Left forelimb (tissue), 1 donor: Measurements from ENCODE around the gene JMJD4.

Source experiments
- DNase-seq: peaks from one replicate; pipeline ENCODE4 v3.0.0-alpha.2; 2018; ENCODE audit warnings: low spot score

The JMJD4 gene

DNA sequence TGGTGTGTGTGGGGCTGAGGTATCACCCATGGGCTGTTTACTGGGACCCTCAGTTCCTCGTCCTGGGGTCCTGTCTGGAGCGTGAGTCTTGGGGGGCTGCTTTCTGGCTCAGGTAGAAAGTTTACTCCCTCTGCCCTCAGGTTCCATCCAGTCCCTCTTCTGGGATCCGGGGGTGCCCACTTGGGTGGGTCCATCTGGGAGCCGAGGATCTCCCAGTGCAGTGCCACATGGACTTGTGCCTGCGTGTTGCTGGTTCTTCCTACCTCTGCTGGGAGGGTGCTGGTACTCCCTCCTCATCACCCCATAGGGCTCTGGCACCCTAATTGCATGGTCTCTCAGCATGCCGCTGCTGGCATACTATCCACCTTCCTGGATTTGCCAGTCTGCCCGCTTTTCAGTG is 14.1 kb upstream of the JMJD4 start:
- DNase-seq: no peak

DNA sequence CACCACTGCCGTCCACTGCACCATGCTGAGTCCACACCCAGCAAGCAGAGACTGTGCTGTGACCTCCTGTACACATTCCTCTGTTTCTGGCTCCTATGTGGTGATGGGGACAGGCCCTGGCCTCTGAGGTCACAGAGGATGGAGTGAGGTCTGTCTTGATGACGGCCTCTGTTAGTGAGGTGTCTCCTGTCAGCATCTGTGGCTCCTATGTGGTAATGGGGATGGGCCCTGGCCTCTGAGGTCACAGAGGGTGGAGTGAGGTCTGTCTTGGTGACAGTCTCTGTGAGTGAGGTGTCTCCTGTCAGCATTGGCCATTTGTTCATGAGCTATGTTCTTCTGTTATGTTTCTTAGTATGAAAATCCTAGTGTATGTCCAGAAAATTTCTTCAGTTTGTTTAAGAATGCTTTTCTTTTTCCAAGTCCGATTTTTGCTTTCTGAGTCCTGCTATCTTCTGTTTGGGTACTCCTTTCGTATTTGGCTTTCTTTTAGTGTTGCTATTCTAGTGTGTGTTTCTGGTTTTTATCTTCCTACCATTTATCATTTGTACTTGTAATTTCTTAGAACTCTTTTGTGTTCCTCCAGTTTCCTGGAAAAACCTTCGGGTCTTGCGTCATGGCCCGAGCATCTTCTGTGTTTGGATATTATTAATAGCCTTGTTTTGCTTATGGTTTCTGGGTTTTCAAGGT is 13.5 kb upstream of the JMJD4 start:
- no peak for DNase-seq

DNA sequence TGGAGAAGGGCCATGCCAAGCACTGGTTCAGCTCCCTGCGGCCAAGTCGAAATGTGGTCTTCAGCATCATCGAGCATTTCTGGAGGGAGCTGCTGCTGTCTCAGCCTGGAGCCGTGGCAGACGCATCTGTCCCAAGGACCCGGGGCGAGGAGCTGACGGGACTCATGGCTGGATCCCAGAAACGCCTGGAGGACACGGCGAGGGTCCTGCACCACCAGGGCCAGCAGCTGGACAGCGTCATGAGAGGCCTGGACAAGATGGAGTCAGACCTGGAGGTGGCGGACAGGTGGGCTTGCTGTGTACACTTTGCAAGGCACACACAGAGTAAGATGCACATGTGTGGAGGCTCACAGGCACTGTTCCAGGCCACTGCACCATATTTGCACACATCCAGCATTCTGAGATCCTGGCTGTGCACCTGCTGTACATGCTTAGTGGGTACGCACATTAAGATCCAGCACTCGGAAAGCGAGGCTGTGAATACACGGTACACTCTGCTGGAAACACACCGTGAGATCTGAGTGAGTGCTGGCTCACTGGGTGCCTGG is 12.9 kb upstream of the JMJD4 start:
- no peak for DNase-seq

DNA sequence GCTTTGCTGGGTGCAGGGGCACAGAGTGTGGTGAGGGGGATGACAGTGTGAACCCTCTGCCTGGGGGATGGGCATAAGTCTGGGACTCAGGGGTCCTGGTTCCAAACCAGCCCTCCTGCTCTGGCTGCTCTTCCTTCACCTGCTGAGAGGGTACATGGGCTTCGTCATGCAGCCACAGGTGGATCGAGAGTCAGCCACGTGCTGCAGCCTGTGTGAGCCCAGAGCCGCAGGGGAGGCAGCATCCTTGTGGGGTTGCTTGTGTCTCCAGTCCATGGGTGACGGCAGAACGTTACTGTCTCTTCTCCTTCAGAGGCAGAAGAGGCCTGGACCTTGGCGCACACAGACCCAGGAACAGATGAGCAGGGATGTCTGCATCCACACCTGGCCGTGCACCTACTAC is 12.3 kb upstream of the JMJD4 start:
- no peak for DNase-seq

DNA sequence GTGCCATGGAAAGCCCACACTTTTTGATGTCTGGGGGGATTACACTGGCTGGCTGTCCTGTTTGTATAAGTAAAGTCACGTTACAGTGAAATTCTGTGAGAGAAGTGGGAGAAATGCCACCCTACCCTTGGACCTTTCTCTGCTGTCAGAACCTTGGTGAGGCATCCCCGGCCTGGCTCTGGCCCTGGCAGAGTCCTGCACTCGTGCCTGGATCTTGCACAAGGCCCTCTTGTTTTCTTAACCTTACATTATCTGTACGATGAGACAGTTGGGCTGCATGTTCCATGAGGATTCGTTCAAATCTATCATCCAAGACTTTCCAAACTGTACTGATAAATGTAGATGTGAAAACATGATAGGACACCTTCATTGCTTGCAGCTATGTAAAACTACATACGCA is 11.6 kb upstream of the JMJD4 start:
- no peak for DNase-seq

DNA sequence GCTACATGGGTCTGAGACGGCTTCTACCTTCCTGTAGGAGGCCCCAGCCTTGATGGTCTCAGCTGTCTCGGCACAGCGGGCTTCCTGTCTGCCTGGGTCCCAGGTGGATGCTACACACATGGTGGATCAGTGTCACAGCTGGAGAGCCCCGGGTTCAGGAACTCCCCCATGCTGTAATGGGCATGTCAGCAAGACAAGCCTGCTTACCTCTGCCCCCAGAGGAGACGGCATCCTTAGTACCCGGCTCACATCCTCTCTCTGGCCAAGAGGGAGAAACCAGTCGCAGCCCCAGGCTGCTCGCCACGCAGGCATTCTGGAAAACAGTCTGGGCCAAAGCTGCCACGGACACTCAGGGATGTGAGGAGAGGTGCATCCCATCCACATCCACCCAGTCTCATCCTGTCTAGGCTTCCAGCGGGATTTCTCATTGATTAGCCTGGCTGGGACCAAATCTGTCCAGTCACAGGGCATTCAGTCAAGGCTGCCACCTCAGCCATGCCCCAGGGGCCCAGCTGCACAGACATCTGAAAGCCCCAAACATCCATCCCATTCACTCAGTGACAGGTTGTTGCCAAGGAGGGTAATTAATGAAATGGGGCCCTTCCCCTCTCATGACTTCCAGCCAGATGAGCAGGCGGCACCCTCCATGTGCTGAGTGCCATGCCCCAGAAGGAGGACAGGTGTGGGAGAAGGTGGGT is 10.6 kb upstream of the JMJD4 start:
- DNase-seq: no peak

DNA sequence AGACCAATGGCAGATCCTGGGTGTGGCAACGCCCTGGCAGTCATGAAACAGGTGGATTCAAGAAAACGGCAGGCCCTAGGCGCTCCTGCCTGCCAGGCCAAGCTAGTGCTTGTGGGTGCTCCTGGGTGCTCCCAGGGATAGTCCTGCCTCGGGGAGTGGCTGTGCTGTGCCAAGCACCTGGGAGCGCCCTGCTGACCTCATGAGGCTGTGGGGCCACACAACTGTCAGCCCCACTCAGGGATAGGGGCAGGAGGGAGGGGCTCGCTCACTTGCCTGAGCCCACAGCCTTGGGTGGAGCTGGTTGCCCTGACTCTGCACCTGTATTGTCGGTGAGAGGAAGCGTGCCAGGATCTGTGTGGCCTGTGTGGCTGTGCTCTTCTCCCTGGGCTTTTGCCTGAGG is 9.6 kb upstream of the JMJD4 start:
- DNase-seq: no peak

DNA sequence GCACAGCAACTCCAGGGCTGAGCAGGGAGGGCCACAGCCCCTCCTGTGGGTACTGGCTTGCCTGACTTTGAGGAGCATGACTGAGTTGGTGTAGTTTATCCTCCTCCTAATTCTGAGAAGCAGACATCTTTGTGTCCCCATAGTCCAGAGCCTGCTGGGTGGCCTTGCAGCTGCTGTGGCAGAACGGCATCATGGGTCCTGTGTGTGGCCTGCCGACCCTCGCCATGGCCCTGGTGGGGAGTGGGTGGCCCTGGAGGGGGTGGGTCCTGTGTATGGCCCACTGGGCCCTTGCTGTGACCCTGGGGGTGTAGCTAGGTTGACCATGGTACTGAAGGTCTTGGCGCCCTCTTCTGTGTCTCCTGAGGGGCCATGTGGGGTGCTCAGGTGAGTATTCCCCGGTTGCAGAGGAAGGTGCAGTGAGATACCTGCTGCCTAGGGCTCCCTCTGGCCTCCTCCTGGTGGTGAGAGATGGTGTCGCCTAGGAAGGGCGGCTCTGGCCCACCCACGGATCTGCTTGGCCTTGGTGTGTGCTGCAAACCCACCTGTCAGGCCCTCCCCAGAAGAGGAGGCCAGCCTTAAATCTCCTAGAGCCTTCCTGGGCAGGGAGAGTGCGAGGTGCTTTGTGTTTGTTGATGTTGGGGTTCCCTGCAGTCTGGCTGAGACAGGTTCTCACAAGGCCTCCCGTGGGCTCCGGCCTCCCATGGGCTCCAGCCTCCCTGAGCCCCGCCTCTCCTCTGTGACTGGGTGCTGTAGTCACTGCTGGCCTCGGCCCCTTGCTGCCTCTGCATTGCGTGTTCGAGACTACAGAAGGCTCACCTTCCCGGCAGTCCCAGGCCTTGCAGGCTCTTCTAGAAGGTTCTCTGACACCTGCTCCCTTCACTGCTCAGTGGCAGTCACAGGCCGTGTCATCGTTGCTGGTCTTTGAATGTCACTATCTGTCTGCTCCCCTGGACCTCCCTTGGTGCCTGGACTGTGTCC is 7.9 kb upstream of the JMJD4 start:
- peak; percentile 17 for DNase-seq

DNA sequence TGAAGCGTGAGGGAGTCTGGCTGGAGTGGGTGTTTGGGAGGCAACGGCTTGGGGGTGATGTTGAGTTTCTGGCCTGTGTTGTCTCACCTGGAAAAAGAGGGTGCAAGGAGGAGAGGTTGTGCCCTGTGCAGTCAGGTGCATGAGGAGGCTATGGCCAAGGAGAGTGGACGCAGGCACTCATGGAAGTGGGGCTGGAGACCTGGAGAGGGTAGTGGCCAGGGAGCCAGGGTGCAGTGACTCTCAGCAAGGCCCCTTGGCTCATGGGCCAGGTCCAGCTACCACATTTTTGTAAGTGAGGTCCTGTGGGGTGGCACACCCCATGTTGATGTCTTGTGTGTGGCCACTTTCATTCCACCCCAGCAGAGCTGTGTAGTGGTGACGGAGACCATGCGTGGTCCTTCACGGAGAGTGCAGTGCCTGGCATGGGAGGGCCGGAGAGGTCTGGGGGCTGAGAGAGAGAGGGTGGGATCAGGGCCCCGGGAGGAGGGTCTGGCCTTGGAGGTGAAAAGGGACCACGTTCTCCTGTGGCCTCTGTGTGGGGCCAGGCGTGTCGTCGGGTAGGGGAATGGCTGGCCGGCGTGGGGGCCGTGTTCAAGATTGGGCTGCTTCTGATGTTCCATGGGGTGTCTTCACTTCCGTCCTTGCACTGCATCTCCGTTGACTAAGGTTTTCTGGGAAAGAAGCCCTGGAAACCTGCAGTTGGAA is 6.2 kb upstream of the JMJD4 start:
- DNase-seq: no peak

DNA sequence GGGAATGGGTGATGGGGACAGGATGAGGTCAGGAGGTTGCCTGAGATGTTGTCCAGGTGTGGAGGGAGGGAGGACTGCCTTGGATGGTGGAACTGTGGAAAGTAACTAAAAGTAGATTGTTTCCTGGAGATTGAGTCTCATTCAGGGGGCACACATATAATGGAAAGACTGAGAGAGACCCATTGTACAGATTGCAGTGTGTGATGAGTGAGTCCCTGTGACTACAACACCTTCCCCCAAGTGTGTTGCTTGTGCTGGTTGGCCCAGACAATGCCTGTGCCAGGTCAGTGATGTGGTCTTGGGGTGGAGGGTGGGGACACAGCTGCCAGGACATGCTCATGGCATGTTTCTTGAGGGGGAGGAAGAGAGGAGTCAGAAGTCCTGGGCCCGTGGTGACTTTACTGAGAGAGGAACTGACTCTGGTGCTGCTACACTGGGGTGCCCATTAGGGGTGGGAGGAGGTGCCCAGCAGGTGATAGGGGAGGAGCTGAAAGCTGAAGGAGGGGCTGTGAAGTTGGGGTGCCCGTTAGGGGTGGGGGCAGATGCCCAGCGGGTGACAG is 5.4 kb upstream of the JMJD4 start:
- no peak for DNase-seq

DNA sequence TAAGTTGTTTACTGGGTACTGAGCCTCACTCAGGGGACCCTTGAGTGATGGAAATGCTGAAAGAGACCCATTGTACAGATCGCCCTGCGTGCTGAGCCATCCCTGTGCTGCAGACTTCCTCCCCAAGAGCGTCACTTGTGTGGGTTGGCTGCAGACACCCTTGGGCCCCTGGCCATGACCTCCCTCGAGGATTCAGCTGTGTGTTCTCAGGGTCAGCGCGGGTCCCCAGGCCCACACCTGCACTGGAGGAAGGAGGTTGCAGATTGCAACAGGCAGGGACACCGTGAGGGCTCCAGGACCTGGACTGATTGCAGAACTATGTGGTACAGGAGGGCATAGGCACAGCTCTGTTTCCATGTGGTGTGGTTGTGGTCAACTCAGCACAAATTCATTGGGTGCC is 4.5 kb upstream of the JMJD4 start:
- no peak for DNase-seq

DNA sequence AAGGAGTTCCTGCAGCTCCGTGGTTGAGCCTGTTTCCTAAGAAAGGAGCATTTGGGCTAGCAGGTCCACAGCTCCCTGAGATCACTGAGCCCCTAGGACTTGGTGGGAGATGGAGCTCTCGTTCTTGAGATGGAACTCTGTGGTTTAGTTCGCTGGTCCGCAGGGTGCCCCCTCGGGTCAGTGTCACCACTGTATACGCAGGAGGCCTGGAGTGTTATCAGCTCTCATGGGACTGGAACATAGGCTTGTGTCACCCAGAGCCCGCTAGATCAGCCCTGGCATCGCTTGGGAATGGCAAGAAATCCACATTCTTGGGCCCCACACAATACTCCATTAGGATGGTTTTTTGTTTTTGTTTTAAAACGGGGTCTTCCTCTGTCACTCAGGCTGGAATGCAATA is 3.7 kb upstream of the JMJD4 start:
- DNase-seq: no peak

DNA sequence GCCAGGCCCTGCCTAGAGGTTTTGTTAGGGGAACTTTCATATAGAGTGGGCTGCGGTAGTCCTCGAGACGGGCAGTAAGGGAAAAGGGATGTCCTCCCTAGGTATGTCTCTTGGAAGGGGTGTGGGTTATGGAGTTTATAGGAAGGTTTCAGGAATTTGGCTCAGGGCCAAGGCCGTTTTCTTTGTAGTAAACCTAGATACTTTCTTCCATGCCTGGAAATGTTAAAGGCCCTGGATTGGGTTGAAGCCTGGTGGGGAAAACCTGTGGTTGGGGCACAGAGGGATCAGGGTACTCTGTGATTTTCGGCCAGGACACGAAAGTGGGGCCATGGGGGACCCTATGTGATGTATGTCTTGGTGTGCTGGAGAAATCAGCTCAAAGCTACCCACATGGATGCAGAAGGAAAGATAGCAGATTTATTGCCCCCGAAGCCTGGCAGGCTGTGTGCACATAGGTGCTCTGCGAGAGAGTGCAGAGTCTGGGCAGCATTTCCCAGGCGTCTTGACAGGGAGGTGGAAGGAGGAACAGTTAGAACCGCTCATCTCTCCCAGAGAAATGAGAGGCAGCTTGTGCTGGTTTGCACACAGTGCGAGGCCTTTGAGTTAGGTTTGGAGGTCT is 1.8 kb upstream of the JMJD4 start:
- DNase-seq: no peak

DNA sequence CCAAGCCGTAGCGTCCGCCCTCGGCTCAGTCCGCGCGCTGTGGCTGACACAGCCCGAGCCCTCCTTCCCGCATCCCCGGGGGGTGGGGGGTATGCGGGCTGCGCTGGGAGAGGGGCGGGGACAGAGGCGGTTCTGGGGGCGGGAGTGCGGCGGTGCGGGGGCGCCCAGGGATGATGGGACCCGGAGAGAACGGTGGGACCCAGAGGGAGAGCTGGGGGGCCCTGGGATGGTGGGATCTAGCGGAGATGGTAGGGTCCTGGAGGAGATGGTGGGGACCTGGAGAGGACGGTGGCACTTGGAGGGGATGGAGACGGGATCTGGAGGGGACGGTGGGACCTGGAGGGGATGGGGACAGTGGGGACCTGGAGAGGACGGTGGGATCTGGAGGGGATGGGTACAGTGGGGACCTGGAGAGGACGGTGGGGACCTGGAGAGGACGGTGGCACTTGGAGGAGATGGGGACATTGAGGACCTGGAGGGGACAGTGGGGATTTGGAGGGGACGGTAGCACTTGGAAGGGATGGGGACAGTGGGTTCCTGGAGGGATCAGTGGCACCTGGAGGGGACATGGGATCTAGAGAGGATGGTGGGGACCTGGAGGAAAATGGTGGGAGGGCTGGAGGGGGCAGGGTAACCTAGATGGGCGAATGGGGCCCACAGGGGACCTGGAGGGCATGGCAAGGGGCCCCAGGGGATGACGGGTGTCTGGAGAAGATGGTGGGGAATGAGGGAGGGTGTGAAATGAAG is 610 bp upstream of the JMJD4 start:
- DNase-seq: no peak

DNA sequence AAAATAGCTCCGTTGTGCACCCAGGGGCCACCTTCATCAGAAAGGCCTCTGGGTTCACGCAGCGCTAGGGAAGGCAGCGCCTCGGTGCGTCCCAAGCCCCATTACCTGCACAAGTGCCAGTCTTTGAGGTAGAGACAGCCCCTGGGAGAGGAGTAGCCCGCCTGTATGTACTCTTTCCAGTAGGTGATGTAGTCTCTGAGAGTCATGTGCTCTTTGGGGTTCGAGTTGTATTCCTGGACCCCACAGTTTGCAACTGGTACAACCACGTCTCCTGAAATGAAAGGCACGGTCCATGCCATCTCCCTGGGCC is 601 bp downstream of the JMJD4 start:
- no peak for DNase-seq

DNA sequence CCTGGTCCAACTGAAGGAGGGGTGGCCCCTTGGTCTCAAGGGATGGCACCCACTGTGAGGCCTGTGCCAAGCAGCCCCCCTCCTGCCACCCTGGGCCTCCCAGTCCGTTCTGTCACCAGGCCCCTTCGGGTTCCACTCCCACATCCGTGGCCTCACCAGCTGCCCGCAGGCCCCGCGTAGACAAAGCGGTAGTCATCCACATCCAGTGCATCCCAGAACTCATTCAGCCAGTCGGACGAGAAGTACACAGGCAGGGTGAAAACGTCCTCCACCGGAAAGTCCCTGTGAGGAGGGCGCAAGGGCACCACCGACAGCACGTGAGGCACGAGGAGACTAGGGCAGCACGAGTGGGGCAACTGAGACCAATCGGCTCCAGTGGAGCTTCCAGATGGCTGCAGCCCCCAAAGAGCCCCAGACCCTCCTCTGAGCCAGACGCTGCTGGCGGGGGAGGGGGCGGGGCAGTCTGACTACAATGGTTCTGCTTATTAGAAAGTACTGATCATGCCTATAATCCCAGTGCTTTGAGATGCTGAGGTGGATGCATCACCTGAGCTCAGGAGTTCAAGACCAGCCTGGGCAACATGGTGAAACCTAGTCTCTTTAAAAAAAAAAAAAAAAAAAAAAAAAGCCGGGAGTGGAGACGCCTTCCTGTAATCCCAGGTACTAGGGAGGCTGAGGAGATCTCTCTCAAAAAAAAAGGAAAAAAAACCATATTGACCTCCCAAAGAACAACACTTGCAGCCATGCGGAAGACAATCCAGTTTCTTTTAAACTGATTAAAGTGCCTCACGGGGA is 1.2 kb downstream of the JMJD4 start:
- DNase-seq: no peak

DNA sequence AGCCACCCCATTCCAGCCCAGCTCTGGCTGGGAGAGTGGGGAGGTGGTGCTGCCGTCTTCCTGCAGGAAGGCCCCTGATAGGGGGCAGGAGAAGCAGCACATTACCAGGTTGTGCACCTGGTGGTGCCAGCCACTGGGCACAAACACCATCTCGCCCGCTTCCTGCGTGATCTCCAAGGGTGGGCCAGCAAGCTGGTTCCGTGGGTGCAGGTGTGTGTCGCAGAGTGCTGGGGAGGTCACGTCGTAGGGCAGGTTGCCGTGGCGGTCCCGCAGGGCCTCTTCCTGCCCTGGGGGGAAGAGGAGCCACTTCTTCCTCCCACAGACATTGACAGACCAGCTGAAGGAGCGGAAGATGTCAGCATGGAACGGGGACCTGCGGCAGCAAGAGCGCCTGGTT is 1.8 kb downstream of the JMJD4 start:
- no peak for DNase-seq

DNA sequence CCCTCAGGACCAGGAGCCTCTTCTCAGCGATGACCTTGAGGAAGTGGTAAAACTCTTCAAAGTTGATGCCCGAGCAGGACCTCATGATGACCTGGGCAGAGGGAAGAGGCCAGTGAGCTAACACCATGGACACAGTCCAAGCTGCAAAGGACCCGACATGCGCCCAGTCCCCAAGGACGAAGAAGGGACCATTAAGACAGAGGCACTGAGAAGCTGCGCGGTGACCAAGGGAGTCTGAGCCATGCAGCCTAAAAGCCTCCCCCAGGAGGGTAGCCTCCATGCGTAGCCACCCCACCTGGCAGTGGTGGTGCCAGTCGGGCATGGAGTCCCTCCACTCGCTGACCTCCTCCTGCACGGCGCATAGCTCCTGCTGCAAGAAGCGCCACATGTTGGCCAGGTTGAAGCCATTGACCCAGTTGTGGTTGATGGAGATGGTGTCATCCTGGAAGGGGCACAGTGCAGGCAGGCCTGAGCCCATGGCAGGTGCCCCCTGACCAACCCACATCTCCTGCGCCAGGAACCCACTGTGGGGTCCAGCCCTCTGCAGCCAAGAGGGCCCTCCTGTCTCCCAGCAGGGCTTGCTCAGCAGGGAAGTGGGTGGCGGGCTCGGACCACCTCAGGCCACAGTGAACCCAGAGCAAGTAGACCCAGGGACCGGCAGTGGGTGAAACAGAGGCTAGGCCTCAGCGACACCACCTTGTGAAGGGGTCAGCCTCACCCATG is 2.4 kb downstream of the JMJD4 start:
- no peak for DNase-seq
